HG03457 (cell line): ENCODE data around the gene SLC27A6.

Experiments used
- ATAC-seq: cut with Tn5 transposase; IDR thresholded peaks from one replicate; pipeline ENCODE4 v1.9.1; 2021; ENCODE audit warnings: moderate number of reproducible peaks; ENCODE audit not compliant: unreplicated experiment

Gene SLC27A6

GRCh38 chr5:129061849-129062248 is 96.6 kb downstream of the SLC27A6 start:
- ATAC-seq, result no peak

DNA sequence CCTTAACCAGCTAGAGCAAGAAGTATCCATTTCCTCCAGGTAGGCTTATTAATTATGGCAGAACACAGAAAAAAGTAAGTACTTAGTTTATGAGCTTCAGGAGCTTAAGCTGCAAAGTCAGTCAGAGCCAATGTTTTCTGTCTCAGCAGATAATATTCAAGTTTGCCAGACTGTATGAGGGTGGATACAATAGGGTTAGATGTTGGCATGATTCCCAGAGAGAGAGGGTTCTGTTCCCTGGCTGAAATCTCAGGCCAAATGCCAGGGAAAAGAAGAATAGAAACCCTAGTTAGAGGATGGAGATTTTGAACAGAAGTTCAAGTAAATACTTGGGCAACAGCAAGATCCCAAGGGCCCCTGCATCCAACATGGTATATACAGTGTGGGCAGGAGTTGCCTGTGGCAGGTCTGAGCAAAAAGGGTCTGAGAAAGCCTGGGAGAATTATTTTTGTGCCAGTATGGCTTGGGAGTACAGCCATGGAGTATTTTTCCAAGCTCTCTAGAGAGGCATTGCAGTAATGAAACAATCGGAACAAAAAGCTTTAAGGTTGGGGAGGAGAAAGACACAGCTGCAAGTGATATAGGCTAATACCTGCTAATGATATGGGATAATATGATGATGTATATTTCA is 98.3 kb downstream of the SLC27A6 start:
- ATAC-seq, result no peak

GRCh38 chr5:129065721-129066120 is 100.4 kb downstream of the SLC27A6 start:
- no peak for ATAC-seq

GRCh38 chr5:129067745-129068144 is 102.5 kb downstream of the SLC27A6 start:
- no peak for ATAC-seq

DNA sequence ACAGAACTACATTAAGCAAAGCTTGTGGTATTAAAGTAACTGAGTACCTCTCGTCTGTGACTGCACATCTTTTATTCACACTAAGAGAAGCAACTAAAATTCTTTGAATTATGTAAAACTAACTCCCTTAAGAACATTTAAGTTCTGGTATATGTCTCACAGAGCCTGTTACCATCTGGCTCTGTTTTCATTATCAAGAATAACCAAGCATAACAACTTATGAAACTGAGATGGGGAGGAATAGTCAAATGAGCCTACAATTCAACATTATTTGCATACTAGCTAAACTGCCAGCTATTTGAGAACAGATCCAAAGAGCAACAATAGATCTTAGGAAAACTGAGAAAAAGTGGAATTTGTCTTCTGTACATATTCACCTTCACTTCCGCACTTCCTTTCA is 104.0 kb downstream of the SLC27A6 start:
- ATAC-seq, result no peak

- no peak for ATAC-seq
Measured at GRCh38 chr5:129073111-129073510, 107.8 kb downstream of the SLC27A6 start.

GRCh38 chr5:129074903-129075302 is 109.6 kb downstream of the SLC27A6 start:
- ATAC-seq, result no peak

GRCh38 chr5:129077433-129078075 is 112.3 kb downstream of the SLC27A6 start:
- ATAC-seq, result no peak

DNA sequence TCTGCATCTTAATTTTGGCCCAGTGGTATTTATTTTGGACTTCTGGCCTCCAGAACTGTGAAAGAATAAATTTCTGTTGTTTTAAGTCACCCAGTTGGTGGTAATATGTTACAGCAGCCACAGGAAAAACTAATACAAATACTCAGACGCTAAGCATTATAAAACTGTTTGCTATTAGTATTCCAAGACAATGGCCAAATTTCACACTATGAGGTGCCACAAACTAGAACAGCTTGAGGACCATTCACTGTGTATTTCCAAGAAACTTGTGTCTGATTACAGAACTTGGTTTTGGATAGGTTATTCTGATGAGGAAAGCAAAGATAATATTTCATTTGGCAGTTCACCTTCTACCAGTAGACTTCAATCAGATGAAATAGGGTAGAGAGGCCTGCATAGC is 113.0 kb downstream of the SLC27A6 start:
- ATAC-seq, result no peak

DNA sequence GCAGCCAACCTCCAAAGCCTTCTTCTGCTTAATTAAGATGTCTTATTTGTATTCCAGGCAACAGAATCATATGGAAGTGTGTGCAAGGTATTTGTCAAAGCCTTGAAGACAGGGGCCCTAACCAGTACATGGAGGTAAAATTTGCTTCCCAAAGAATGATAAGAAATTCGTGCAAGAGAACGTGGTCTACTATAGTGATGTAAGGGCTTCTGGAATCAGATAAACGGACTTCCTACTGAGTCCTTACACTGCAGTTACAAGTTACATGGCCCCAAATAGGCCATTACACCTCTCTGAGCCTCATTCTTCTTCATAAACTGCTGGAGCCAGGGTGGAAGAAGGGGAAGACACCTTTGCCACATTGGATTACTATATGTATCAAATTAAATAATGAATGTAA is 113.4 kb downstream of the SLC27A6 start:
- ATAC-seq, result no peak

- ATAC-seq, result no peak
Measured at GRCh38 chr5:129079496-129079895, 114.2 kb downstream of the SLC27A6 start.

DNA sequence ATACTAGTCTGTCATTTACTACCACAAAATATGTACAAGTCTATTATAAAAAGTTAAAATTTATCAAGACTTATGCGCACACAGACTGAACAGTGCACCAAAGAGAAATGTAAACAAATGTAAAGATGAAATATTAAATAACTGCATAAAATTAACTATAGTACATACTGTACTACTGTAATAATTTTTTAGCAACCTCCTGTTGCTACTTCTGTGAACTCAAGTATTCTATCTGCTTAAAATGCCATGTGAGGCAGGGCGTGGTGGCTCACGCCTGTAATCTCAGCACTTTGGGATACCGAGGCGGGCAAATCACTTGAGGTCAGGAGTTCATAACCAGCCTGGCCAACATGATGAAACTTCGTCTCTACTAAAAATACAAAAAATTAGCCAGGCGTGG is 115.5 kb downstream of the SLC27A6 start:
- ATAC-seq, result no peak

DNA sequence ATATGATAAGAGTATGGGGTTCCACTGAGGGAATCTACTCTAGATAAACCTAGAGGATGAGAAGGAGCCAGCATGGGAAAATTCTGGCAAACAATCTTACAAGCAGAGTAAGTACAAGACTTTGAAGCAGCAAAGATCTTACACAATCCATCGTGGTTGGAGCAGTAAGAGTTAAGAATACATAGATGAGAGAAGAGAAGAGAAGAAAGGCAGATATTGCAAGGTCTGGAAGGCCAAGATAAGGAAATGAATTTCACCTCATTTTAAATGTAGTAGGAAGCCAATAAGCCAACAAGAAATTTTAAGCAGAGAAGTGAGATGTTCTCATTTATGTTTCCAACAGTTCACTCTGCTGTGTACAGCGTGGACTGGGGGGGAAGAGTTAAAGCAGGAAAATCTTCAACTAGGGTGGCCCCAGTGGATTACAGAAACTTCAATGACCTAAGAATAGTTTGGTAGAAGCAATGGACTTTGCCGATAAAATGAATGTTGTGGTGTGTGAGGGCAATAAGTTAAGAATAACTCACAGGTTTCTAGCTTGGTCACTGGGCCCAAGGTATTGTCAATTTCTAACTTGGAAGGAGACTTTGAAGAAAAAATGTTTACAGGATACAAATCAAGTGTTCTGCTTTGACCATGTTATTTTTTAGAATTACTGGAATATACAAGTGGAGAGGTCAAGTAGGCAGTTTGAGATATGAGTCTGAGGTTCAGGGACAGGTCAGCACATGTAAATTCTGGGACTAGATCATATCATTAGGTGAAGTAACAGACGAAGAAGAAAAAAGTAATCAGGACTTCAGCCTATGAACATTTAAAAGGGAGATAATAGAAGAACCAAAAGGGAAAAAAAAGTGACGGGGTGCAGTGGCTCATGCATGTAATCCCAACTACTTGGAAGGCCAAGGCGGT is 117.2 kb downstream of the SLC27A6 start:
- ATAC-seq, result no peak
